Right cardiac atrium (tissue), 5 donors: ENCODE data around the gene UNC5A. TPM values are rescaled to one million over a fixed set of nuclear protein-coding genes. Genes with fewer than 3 reads are reported as not detected.

Experiments used
- ATAC-seq, 2 donors: fragments of 200-7000 bp; cut with Tn5 transposase; one replicate each; pipeline versions ENCODE4 v1.8.0 to v1.9.1; 2020; ENCODE audit warnings: moderate library complexity in 2 of 2, mild to moderate bottlenecking in 1 of 2
- DNase-seq, 3 donors: peaks; one replicate each; pipeline ENCODE4 v3.0.0-alpha.2; 2020
- H3K27ac ChIP-seq: one replicate; pipeline ENCODE4 v1.5.1; 2013; ENCODE audit warnings: mild to moderate bottlenecking, low read length, control low read depth, moderate library complexity
- H3K27me3 ChIP-seq: one replicate; pipeline ENCODE4 v1.6.1; 2013; ENCODE audit not compliant: control insufficient read depth, insufficient read depth
- H3K4me1 ChIP-seq: one replicate; pipeline ENCODE4 v1.6.1; 2013; ENCODE audit warnings: low read length; ENCODE audit not compliant: control insufficient read depth, insufficient read depth
- H3K4me3 ChIP-seq: one replicate; pipeline ENCODE4 v1.5.1; 2013; ENCODE audit warnings: low read length, control low read depth
- H3K9me3 ChIP-seq: one replicate; pipeline ENCODE4 v1.6.1; 2013; ENCODE audit warnings: low read length; ENCODE audit not compliant: control insufficient read depth
- WGBS: extraction: QIAGEN DNeasy Blood & Tissue Kit; methylation state at CpG from one replicate; pipeline ENCODE4 v1.1.7; 2013; 5-methylcytosine and 5-hydroxymethylcytosine counted together
- intact Hi-C, 4 donors: fragments of 100-400 bp; cut with DNase I; formaldehyde crosslinking; loops; one replicate each; pipeline versions ENCODE4 v1.11.0 to v1.14.0; 2022 to 2023
- polyA plus RNA-seq: library from polyadenylated mRNA; stranded (reverse); fragments of 200-250 nt; gene quantifications from one replicate; pipeline ENCODE4 v1.2.3, GENCODE V29; 2013
- total RNA-seq, 4 donors: library from RNA; stranded (reverse); fragmentation: NEBNext Ultra II Directional; extraction: Animal tissue kit (Norgen Biotek cat#: 25700); gene quantifications; one replicate each; pipeline ENCODE4 v1.2.1, GENCODE V29; 2021
- donor health status: healthy with polysubstance abuse.
- donor health status: DM: no; HTN: yes; CAD: no.
- donor health status: DM: no; HTN: no; CAD: no.
- donor health status: DM: no; HTN: yes; CAD: no; lungs with severe emphysema.
- donor health status: DM: yes; HTN: yes; CAD: no.

Gene UNC5A
- total and polyA plus RNA-seq, 5 donors = 0.17 to 0.85 (median 0.62) TPM

- WGBS = 32% methylated on average over 8 of the region's 8 CpGs
- Histone ChIP-seq H3K9me3 (no peaks in the 10 kb centered on the region), H3K27me3 (no peaks in the 10 kb centered on the region), H3K27ac (no peak overlapping the region), H3K4me1 (no peaks in the 10 kb centered on the region), H3K4me3 (no peak overlapping the region)
- no peak for ATAC-seq
- DNase-seq = no peak
- intact Hi-C loops = no loop called here
Measured at GRCh38 chr5:176793736-176794135, 16.6 kb upstream of the UNC5A start.

GRCh38 chr5:176794509-176794908 is 15.8 kb upstream of the UNC5A start:
- Histone ChIP-seq H3K4me1 (no peaks in the 10 kb centered on the region), H3K27me3 (no peaks in the 10 kb centered on the region), H3K9me3 (no peaks in the 10 kb centered on the region), H3K4me3 (no peak overlapping the region), H3K27ac (no peak overlapping the region)
- intact Hi-C loops = no loop called here
- WGBS = 89% methylated on average over 6 of the region's 6 CpGs
- ATAC-seq (no peak), DNase-seq (no peak)

- intact Hi-C loops = no loop called here
- Histone ChIP-seq H3K27me3 (no peaks in the 10 kb centered on the region), H3K27ac (no peak overlapping the region), H3K4me1 (no peaks in the 10 kb centered on the region), H3K4me3 (no peak overlapping the region), H3K9me3 (no peaks in the 10 kb centered on the region)
- WGBS = 36% methylated on average over 9 of the region's 9 CpGs
- no peak for ATAC-seq
- DNase-seq = no peak
Measured at GRCh38 chr5:176796411-176796810, 13.9 kb upstream of the UNC5A start.

- ATAC-seq (no peak), DNase-seq (no peak)
- WGBS = 77% methylated on average over 2 of the region's 2 CpGs
- Histone ChIP-seq H3K4me1 (no peaks in the 10 kb centered on the region), H3K27me3 (no peaks in the 10 kb centered on the region), H3K27ac (no peak overlapping the region), H3K4me3 (no peak overlapping the region), H3K9me3 (no peaks in the 10 kb centered on the region)
- intact Hi-C loops = no loop called here
Measured at GRCh38 chr5:176796970-176797369, 13.4 kb upstream of the UNC5A start.

GRCh38 chr5:176797456-176798050 is 12.8 kb upstream of the UNC5A start:
- Histone ChIP-seq H3K27me3 (no peaks in the 10 kb centered on the region), H3K9me3 (no peaks in the 10 kb centered on the region), H3K4me1 (no peaks in the 10 kb centered on the region), H3K4me3 (no peak overlapping the region), H3K27ac (no peak overlapping the region)
- WGBS = 53% methylated on average over 21 of the region's 21 CpGs
- DNase-seq (peak in 1 of 3 donors; percentile 34), ATAC-seq (no peak)
- intact Hi-C loops = no loop called here

GRCh38 chr5:176798086-176798876 is 12.1 kb upstream of the UNC5A start:
- H3K4me1 ChIP-seq = no peaks in the 10 kb centered on the region
- H3K27ac ChIP-seq = no peak overlapping the region
- DNase-seq (peak in 1 of 3 donors; percentile 32), ATAC-seq (no peak)
- intact Hi-C loops = no loop called here
- no peaks in the 10 kb centered on the region for H3K9me3 ChIP-seq
- no peak overlapping the region for H3K4me3 ChIP-seq
- WGBS = 82% methylated on average over 33 of the region's 33 CpGs
- H3K27me3 ChIP-seq = no peaks in the 10 kb centered on the region

- no peaks in the 10 kb centered on the region for H3K27me3 ChIP-seq
- no peak overlapping the region for H3K4me3 ChIP-seq
- ATAC-seq = no peak
- no peaks in the 10 kb centered on the region for H3K4me1 ChIP-seq
- H3K27ac ChIP-seq = no peak overlapping the region
- intact Hi-C loops = no loop called here
- peak in 1 of 3 donors; percentile 14 for DNase-seq
- no peaks in the 10 kb centered on the region for H3K9me3 ChIP-seq
- WGBS = 85% methylated on average over 12 of the region's 12 CpGs
Measured at GRCh38 chr5:176798949-176799348, 11.4 kb upstream of the UNC5A start.

GRCh38 chr5:176799488-176799887 is 10.9 kb upstream of the UNC5A start:
- Histone ChIP-seq H3K9me3 (no peaks in the 10 kb centered on the region), H3K27ac (no peak overlapping the region), H3K4me1 (no peaks in the 10 kb centered on the region), H3K27me3 (no peaks in the 10 kb centered on the region), H3K4me3 (no peak overlapping the region)
- DNase-seq (no peak), ATAC-seq (no peak)
- intact Hi-C loops = no loop called here
- 86% methylated on average over 12 of the region's 12 CpGs for WGBS

- no peak overlapping the region for H3K4me3 ChIP-seq
- intact Hi-C loops = no loop called here
- no peak overlapping the region for H3K27ac ChIP-seq
- 96% methylated on average over 6 of the region's 6 CpGs for WGBS
- no peaks in the 10 kb centered on the region for H3K27me3 ChIP-seq
- no peaks in the 10 kb centered on the region for H3K9me3 ChIP-seq
- peak in 1 of 3 donors; percentile 4 for DNase-seq
- no peaks in the 10 kb centered on the region for H3K4me1 ChIP-seq
- ATAC-seq = no peak
Measured at GRCh38 chr5:176800024-176800423, 10.3 kb upstream of the UNC5A start.

GRCh38 chr5:176802116-176802784 is 8.1 kb upstream of the UNC5A start:
- Histone ChIP-seq H3K27ac (no peak overlapping the region), H3K27me3 (no peaks in the 10 kb centered on the region), H3K4me3 (no peak overlapping the region), H3K9me3 (no peaks in the 10 kb centered on the region), H3K4me1 (no peaks in the 10 kb centered on the region)
- WGBS = 84% methylated on average over 8 of the region's 8 CpGs
- intact Hi-C loops = no loop called here
- ATAC-seq (no peak), DNase-seq (no peak)
